RWPE2 (cell line): ENCODE data around the gene E4F1.

ENCODE experiments used
- ATAC-seq: fragments of 200-7000 bp; cut with Tn5 transposase; 3 replicates; pipeline ENCODE4 v1.9.1; 2021; ENCODE audit warnings: low read depth
- DNase-seq: peaks from one replicate; pipeline ENCODE4 v3.0.0-alpha.2; 2020; ENCODE audit warnings: low spot score
- H3K27ac ChIP-seq: fragments of 450-650 bp; 2 replicates; pipeline ENCODE4 v1.5.1; 2017; ENCODE audit warnings: mild to moderate bottlenecking; ENCODE audit not compliant: poor library complexity, severe bottlenecking
- H3K27me3 ChIP-seq: fragments of 250-450 bp; sonication (Bioruptor Pico); 2 replicates; pipeline ENCODE4 v1.5.1; 2021; ENCODE audit warnings: mild to moderate bottlenecking, moderate library complexity; ENCODE audit not compliant: insufficient read depth, poor library complexity, severe bottlenecking
- H3K36me3 ChIP-seq: fragments of 250-450 bp; sonication (Bioruptor Pico); 2 replicates; pipeline ENCODE4 v1.5.1; 2020; ENCODE audit warnings: low read depth, mild to moderate bottlenecking, moderate library complexity
- H3K4me1 ChIP-seq: fragments of 250-450 bp; sonication (Bioruptor Pico); 2 replicates; pipeline ENCODE4 v1.5.1; 2021; ENCODE audit warnings: mild to moderate bottlenecking, moderate library complexity; ENCODE audit not compliant: insufficient read depth, poor library complexity, severe bottlenecking
- H3K4me3 ChIP-seq: fragments of 250-450 bp; sonication (Bioruptor Pico); 2 replicates; pipeline ENCODE4 v1.5.1; 2021; ENCODE audit warnings: mild to moderate bottlenecking, moderate library complexity; ENCODE audit not compliant: severe bottlenecking
- H3K9me3 ChIP-seq: fragments of 250-450 bp; sonication (Bioruptor Pico); 2 replicates; pipeline ENCODE4 v1.5.1; 2021; ENCODE audit warnings: mild to moderate bottlenecking, moderate library complexity; ENCODE audit not compliant: severe bottlenecking
- CTCF ChIP-seq: fragments of 450-650 bp; IDR thresholded peaks from one replicate; pipeline ENCODE4 v1.5.1; 2017; ENCODE audit warnings: mild to moderate bottlenecking, moderate library complexity; ENCODE audit not compliant: poor library complexity, severe bottlenecking

E4F1 gene

DNA sequence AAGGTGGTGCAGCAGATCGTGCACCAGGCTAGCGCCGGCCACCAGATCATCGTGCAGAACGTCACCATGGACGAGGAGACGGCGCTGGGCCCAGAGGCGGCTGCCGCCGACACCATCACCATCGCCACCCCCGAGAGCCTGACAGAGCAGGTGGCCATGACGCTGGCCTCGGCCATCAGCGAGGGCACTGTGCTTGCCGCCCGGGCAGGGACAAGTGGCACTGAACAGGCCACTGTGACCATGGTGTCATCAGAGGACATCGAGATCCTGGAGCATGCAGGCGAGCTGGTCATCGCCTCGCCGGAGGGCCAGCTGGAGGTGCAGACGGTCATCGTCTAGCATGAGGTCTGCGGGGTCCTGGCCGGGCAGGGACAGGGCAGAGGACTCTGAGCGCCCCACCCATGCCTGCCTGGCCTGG is 11.9 kb downstream of the E4F1 start:
- Histone ChIP-seq H3K36me3 (peaks cover 12% of the 10 kb centered on the region), H3K27ac (no peak overlapping the region)
- ATAC-seq = no peak

GRCh38 chr16:2235695-2236336 is 12.4 kb downstream of the E4F1 start:
- Histone ChIP-seq H3K36me3 (peaks cover 12% of the 10 kb centered on the region), H3K27me3 (peaks cover 21% of the 10 kb centered on the region), H3K4me1 (no peaks in the 10 kb centered on the region), H3K9me3 (no peaks in the 10 kb centered on the region), H3K27ac (no peak overlapping the region), H3K4me3 (no peak overlapping the region)
- no peak for ATAC-seq
- DNase-seq = no peak
- no peak for TF ChIP-seq CTCF

More for the DNA sequence above, 11.9 kb downstream of the E4F1 start:
- Histone ChIP-seq H3K27me3 (peaks cover 21% of the 10 kb centered on the region), H3K4me1 (no peaks in the 10 kb centered on the region), H3K9me3 (no peaks in the 10 kb centered on the region), H3K4me3 (no peak overlapping the region)
- TF ChIP-seq CTCF = no peak
- no peak for DNase-seq

GRCh38 chr16:2236337-2237101 is 13.1 kb downstream of the E4F1 start, which contains the start of gene DNASE1L2:
Gene DNASE1L2, plus strand, starts transcription at chr16:2236444. Its CDS starts 373 bp downstream, at chr16:2236817.
- H3K36me3 ChIP-seq = peaks cover 12% of the 10 kb centered on the region
- no peak for DNase-seq

DNA sequence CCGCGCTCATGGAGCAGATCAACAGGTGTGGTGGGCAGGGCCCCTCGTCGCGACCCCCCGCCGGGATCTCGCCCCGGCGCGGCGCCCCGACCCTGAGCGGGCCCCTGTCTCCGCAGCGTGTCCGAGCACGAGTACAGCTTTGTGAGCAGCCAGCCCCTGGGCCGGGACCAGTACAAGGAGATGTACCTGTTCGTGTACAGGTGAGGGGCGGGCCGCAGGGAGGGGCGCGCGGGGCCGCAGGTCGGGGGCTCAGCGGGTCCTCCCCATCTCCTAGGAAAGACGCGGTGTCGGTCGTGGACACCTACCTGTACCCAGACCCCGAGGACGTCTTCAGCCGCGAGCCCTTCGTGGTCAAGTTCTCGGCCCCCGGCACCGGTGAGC is 13.7 kb downstream of the E4F1 start:
- H3K27me3 ChIP-seq = peaks cover 21% of the 10 kb centered on the region
- peaks cover 13% of the 10 kb centered on the region for H3K36me3 ChIP-seq
- no peak overlapping the region for H3K4me3 ChIP-seq
- TF ChIP-seq CTCF = no peak
- no peak overlapping the region for H3K27ac ChIP-seq
- ATAC-seq (no peak), DNase-seq (no peak)
- H3K4me1 ChIP-seq = no peaks in the 10 kb centered on the region
- no peaks in the 10 kb centered on the region for H3K9me3 ChIP-seq

More at GRCh38 chr16:2236337-2237101, 13.1 kb downstream of the E4F1 start, which contains the start of gene DNASE1L2:
- Histone ChIP-seq H3K4me1 (no peaks in the 10 kb centered on the region), H3K27ac (no peak within 1 kb of the TSS), H3K4me3 (no peak within 1 kb of the TSS), H3K9me3 (no peaks in the 10 kb centered on the region), H3K27me3 (peaks cover 21% of the 10 kb centered on the region)
- TF ChIP-seq CTCF = no peak
- peak; percentile 70 for ATAC-seq
